Measurements from ENCODE around the gene PTCD1.
"Not testable (repeated sequence)": the region's sequence is repeated elsewhere in the genome, so short reads cannot be mapped to it uniquely, and the experiment has no call there.

PTCD1 gene

DNA sequence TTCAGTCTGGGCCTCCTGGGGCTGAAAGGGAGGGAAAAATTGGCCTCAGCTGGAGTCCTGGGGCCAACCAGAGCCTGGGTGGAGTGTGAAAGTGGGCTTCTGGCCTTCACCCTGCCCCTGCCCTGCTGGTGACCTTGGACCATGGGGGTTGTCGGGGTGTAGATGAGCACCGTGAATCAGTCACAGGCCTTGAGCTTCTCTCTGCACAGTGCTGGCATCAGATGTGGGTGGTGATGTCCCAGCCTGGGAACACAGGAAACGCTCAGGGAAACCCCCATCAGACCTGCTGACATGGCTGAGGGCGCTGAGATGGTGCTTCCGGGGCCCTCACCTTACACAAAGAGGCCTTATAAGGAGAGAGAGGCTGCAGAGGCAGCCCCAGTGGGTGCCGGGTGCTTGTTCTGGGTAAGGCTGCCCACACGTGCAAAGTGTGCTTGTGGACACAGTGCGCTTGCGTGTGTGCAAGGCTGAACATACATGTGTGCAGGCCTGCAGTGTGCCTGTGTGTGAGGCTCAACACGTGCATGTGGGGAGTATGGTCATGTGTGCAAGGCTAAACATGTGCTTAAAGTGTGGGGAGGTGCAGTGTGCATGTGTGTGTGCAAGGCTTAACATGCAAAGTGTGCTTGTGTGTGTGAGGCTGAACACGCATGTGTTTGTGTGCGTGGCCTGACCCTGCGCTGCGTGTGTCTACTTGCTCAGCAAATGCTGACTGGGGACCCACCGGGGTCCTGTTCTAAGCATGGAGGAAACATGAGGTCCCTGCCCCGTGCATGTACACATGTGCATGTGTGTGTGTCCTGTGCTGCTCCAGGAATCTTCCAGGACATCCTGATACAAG, 57.6 kb downstream of the PTCD1 start:
- TF ChIP-seq, protein P1, sequence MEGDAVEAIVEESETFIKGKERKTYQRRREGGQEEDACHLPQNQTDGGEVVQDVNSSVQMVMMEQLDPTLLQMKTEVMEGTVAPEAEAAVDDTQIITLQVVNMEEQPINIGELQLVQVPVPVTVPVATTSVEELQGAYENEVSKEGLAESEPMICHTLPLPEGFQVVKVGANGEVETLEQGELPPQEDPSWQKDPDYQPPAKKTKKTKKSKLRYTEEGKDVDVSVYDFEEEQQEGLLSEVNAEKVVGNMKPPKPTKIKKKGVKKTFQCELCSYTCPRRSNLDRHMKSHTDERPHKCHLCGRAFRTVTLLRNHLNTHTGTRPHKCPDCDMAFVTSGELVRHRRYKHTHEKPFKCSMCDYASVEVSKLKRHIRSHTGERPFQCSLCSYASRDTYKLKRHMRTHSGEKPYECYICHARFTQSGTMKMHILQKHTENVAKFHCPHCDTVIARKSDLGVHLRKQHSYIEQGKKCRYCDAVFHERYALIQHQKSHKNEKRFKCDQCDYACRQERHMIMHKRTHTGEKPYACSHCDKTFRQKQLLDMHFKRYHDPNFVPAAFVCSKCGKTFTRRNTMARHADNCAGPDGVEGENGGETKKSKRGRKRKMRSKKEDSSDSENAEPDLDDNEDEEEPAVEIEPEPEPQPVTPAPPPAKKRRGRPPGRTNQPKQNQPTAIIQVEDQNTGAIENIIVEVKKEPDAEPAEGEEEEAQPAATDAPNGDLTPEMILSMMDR (IDR thresholded peaks at IDR 0.05; ENCODE audit: borderline replicate concordance, control extremely low read depth, extremely low read depth, insufficient read depth, missing control alignments) = no peak
- DNase-seq (ENCODE audit: low spot score) = peak; percentile 87
- in situ Hi-C loops (cut with MboI; ENCODE audit: low sequenced_read_pairs, unreplicated experiment) = no loop called here

DNA sequence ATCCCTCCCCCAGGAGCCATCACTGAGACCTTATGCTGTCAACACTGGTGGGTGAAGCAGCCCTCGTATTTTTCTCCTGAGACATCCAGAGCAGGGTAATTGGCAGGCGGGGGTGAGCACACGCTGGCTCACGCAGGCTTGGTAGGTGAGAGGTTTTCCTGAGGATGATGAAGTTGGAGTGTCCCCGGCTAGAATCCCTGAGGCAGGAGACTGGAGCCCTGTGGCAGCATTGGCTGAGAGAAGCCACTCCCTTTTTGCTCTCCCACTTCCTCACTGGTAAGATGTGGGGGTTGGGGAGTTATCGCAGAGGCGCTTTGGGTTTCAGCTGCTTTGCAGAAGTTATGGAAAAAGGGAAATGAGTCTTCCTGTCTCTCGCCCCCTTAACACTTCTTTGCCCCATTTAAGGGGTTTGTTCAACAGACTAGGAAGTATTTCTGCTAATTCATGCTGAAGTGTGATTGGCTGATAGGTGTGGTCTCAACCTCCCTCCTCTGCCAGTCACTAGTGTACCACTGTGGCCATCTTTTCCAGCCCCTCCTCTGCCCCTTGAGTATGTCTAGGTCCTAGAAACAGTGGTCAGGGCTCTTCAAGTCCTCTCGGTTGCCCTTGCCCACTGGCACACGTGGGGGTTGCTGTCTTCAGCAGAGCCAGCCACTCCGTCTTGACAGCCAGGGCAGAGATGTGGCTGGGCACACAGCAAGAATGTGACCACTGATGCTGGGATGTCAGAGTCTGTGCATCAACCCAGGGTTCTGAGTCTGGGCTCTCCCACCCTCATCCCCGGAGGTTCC, 58.4 kb downstream of the PTCD1 start:
- TF ChIP-seq, protein P1 (IDR thresholded peaks at IDR 0.05; ENCODE audit: borderline replicate concordance, control extremely low read depth, extremely low read depth, insufficient read depth, missing control alignments) = no peak
- in situ Hi-C loops (cut with MboI; ENCODE audit: low sequenced_read_pairs, unreplicated experiment) = no loop called here
- DNase-seq (ENCODE audit: low spot score) = peak; percentile 78

DNA sequence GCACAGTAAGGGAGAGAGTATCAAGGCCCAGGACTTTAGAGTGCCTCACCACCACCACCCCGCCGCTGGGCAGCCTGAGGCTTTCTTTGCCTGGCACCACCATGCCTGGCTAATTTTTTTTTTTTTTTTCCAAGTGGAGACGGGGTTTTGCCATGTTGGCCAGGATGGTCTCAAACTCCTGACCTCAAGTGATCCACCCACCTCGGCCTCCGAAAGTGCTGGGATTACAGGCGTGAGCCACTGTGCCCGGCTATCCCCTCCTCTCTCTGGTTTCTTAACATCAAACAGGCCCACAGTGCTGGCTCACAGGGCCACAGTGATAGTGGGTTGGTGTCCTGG, 58.9 kb downstream of the PTCD1 start:
- in situ Hi-C loops (cut with MboI; ENCODE audit: low sequenced_read_pairs, unreplicated experiment); DNase-seq (ENCODE audit: low spot score): not testable (repeated sequence)

GRCh38 chr7:99379043-99379577, 59.5 kb downstream of the PTCD1 start:
- TF ChIP-seq, protein P1 (IDR thresholded peaks at IDR 0.05; ENCODE audit: borderline replicate concordance, control extremely low read depth, extremely low read depth, insufficient read depth, missing control alignments) = no peak
- DNase-seq (ENCODE audit: low spot score) = no peak
- in situ Hi-C loops (cut with MboI; ENCODE audit: low sequenced_read_pairs, unreplicated experiment) = no loop called here

DNA sequence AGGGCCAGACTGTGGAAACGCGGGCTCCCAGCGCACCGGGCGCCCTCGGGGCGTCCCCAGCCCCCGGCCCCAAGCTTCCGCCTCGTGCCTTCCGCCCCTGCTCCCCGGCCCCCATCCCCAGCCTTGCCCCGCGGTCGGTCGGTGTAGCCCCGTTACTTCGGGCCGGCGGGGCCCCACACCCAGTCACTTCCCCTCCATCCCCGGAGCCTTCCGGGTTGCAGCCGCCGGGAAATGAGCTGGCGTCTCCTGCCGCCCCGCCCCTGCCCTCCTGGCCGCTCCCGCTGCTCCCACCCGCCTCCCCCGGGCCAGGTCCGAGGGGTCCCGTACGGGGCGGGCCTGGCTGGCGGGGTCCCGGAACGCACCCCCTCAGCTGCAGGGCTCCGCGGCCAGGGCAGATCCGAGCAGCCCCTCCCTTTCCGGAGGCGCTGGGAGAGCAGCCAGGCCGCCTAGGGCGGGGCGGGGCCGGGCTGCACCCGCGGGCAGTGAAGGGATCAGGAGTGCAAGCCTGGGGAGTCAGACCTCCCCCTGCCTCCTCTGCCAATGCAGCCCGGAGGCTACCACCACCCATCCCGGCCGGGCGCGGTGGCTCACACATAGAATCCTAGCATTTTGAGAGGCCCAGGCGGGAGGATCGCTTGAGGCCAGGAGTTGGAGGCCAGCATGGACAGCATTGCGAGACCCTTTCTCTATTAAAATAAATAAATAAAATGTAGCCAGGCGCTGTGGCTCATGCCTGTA, 63.4 kb downstream of the PTCD1 start:
- TF ChIP-seq, protein P1 (IDR thresholded peaks at IDR 0.05; ENCODE audit: borderline replicate concordance, control extremely low read depth, extremely low read depth, insufficient read depth, missing control alignments) = no peak
- DNase-seq (ENCODE audit: low spot score) = peak; percentile 86
- in situ Hi-C loops (cut with MboI; ENCODE audit: low sequenced_read_pairs, unreplicated experiment) = no loop called here

GRCh38 chr7:99374111-99375064, 64.2 kb downstream of the PTCD1 start, which contains the start of gene ARPC1B:
ARPC1B (plus strand) TSS chr7:99374730; CDS start chr7:99385715, 10,985 bp downstream.
- TF ChIP-seq, protein P1 (IDR thresholded peaks at IDR 0.05; ENCODE audit: borderline replicate concordance, control extremely low read depth, extremely low read depth, insufficient read depth, missing control alignments) = no peak
- in situ Hi-C loops (cut with MboI; ENCODE audit: low sequenced_read_pairs, unreplicated experiment) = no loop called here
- DNase-seq (ENCODE audit: low spot score) = peak; percentile 99

Measured in GM13976 (cell line).